GM04504 (cell line): ENCODE results near the gene CDH22.

Source experiments
- DNase-seq: peaks from one replicate; pipeline ENCODE4 v3.0.0-alpha.2; 2012; ENCODE audit warnings: low read depth

CDH22 gene

DNA sequence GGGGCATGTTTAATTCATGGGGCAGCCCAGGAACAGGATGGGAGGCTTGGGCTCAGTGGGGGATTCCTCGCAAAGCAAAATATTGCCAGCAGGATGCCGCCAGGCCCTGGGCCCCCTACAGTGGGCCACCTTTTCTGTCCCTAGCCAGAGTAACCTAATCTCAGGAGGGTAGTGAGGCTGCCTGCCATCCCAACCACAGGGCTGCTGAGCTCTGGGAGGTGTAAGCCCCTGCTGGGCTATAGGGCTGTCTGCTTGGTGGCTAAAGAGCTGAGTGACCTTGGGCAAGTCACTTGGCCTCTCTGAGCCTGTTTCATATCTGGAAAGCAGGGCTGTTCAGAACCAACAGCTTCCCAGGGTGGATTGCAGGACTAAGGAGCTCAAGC lies 35.7 kb upstream of the CDH22 start:
- DNase-seq = no peak

DNA sequence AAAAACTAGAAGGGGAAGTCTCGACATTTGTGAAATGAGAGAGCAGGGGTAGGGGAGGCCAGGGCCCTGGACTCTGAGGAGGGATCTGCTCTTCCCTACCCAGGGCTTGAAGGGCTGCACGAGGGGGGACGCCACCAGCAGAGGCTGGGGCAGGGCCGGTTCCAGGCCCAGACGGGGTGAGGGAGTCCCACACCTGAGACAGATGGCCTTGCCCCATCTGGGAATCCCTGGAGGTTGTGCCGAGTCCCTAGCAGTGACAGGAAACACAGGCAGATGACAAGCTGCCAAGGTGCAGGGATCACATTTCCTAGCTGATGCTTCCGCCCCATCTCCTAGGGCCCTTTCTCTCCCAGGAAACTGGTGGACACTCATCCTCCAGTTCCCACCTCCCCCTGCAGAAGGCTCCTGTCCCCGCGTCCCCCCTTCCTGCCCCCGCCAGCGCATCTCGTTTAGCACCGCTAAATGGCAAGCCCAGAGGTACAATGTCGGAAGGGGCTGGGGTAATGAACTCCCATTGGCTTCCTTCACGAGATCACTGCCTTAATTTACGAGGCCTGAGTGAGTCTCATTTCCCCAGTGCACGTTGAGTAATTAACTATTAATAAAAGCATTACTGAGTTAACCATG lies 35.2 kb upstream of the CDH22 start:
- DNase-seq = no peak

DNA sequence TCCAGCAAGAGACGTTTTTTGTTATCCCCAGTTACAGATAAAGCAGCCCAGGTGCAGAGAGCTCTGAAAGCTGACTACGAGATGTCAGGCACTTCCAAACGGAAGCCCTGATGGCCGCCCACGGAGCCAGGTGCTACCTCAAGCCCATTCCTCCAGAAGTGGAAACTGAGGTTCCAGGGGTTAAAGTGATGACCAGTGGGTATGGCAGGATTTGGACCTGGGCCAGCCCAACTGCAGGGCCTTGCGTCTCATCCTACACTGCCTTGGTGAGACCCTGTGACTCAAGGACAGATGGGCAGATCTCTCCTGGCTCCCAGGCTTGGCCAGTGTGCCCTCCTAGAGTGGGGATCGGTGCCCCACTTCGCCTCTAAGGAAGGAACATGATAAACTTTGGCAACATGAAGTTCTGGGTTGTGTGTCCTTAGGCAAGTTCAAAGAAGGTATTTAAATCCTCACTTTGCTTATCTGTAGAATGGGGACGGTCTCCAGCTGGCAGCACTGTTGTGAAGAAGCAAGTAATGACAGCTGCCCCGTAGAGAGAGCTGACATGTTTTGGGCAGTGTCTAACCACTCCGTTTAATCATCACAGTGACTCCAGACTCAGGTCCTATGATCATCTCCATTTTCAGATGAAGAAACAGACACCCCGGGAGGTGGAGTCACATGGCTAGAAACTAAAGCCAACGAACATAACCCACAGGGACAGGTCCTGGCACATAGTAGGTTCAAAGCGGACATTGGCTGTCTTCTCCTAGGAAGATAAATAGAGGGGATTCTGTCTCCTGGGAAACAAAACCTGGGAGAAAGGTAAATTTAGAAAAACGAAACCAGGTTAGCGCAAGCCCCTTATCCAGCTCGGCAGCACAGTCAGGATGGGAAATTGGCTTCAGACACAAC lies 34.4 kb upstream of the CDH22 start:
- DNase-seq = no peak

DNA sequence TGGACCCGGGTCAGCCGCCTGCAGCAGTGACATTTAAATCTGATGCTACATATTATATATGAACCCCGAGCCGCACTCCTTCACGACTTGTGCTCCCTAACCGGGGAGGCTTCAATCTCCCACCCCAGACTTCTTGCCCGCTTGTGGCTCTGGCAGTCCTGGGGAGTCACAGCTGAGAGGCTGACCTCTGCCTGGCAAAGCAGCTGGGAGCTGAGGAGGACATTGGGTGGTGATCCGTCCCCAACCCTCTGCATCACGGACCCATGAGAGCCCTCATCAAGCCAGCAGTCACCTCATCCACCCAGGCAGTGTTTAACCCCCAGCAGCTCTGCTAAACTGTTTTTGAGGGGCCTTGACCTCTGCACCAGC lies 33.7 kb upstream of the CDH22 start:
- DNase-seq = no peak

DNA sequence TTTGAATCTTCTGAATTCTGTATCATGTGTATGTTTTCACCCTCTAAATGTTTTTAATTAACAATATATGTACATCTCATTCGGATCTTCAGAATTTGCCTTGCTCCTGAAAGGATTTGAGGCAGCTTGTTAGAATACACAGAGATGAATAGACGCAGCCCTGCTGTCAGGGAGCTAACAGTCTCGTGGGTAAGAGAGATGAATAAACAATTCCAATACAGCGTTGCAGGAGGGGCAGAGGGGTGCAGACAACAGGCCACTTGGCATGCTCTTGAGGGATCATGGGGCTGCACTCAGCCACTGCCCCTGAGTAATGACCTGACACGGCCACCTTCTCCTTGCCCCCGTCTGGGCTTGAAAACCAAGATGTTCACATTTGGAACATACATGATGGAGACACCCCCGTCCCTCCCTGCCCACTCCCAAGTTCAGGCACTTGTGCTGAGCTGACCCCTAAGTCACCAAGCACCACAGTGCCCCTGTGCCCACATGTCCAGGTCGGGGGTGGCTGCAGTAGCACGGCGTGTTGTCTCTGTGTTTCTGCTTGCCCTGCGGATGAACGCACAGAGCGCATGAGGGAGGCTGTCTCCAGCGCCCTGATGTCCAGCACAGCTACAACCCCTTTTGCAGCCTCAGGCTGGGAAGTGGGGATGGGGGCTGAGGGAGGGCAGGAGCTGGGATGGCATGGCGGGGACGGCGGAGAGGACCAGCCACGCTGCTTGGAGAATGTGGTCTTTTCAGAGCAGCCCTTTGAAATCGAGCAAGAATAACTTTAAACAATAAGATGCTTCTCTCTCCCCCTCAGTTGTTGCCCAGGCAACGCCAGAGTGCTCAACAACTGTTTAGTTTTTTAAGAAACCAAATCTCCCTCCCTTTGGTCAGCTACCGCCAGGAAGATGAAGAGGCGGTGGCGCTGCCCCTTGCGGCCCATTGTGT lies 33.0 kb upstream of the CDH22 start:
- DNase-seq = no peak

DNA sequence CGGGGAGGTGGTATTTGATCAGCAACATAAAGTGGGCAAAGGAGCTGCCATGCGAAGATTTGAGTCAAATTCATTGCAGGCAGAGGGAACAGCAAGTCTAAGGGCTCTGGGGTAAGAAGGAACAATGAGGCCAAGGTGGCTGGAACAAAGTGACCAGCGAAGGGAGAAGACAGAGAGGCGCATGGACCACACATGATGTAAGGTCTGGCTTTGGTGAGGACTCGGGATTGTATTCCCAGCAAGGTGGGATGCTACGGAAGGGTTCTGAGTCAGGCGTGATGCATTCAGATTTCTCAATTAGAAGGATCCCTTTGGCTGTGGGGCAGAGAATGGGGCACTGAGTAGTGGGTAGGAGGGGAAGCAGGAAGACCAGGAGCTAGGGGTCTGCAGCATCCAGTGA lies 30.7 kb upstream of the CDH22 start:
- no peak for DNase-seq

DNA sequence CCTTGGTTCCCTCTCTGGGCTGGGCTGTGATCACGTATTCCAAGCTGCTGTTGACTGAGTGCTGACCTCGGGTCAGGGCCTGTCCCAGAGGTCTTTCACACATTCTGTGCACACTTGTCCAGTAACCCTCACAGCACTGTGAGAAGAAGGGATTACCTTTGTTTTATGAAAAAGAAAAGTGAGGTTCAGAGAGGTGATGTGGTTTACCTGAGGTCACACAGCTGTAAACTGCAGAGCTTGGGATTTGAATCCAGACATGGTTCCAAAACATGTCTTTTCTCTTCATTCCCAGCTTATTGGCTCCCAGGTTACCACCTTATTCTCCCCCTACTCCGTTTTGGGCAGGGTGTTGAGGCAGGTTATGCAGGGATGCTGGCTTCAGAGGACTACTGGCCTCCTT lies 28.4 kb upstream of the CDH22 start:
- no peak for DNase-seq

DNA sequence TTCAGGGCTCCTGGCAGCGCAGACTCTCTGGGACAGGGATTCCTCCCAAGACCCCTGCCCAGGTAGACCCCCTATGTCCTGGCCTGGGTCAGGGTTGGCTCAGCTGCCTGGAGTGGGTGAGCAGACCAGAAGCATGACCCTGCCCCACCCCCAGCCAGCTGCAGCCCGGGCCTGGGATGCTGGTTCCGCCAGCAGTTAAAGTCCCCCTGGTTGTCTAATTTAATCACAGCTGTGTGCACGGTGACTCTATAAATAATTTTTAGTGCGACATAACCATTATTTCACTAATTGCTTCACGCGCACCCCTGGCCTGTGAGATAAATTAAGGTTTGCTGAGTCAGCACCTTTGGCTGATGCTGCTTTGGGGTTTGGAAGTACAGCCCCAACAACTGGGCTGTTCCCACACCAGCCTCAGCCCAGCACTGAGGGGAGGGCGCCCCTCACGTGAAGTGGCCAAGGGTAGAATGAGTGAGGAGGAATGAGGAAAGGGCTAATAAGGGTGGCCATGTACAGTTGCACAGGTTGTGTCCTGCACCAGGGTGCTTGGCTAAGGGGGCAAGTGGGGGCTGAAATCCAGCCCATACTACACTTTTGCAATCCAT lies 26.1 kb upstream of the CDH22 start:
- no peak for DNase-seq

DNA sequence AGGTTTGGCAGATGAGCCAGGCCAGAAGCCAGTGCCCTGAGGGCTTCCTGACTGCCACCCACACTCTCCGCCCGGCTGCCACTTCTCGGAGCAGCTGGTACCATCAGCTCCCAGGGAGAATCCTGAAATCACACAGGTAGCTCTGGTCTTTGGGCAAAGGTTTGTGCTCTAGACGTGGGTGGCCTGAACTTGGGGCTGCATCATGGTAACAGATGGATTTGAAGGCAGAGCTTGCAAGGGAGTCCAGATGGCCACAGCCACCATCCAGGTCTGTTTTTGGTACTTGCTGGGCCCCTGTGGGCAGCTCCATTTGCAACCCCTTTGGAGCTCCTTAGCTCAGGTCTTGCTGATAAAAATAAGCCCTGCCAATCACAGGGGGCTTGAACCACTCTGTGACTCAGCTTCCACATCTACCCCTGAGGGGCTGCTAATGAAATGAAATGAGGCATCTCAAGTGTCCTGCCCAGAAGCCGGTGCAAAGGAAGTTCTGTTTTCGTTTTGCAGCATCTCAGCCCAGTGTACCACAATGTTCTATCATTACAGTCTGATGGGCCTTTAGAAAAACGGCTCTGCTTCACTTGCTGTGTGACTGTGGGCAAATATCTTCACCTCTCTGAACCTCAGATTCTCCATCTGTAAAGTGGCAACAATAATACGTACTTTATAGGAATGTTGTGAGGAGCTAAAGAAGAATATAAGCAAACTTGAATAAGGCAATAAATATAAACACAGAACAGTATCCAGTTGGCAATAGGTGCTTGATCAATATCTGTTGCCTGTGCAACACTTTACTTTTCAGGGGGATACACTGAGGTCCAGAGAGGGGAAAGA lies 25.1 kb upstream of the CDH22 start:
- DNase-seq = no peak

DNA sequence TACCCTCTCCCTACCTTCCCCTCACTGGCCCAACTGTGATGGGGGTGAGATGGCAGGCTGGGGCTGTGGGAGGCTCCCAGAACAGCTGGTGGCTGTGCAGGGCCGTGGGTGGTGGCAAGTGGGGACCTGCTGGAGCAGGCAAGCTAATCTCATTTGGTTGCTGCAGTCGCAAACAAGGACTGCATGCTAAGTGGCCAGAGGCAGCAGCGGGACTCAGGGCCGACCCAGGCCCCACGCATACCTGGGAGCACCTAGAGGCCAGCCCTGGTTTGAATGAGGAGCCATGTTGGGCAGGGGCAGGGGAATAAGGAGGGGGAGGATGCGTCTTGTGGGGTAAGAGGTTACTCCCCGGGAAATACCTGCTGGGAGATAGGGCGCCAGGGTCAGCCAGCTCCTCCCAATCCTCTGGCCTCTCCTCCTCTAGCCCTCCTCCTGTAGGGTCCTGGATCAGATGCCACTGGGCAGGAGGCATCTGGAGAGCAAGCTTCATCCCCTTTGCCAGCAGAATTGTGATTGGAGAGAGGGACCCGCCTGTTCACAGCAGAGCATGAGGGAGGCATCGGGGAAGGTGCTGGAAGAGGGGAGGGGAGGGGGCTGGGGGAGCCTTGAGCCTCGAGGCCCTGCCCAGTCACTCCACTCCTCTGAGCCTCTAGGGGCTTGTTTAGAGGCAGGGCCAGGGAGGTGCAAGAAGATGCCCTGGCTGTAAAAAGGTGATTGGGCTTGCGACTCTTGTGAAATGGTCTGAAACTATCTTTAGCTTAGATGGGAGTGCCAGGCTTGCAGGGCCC lies 24.3 kb upstream of the CDH22 start:
- no peak for DNase-seq

DNA sequence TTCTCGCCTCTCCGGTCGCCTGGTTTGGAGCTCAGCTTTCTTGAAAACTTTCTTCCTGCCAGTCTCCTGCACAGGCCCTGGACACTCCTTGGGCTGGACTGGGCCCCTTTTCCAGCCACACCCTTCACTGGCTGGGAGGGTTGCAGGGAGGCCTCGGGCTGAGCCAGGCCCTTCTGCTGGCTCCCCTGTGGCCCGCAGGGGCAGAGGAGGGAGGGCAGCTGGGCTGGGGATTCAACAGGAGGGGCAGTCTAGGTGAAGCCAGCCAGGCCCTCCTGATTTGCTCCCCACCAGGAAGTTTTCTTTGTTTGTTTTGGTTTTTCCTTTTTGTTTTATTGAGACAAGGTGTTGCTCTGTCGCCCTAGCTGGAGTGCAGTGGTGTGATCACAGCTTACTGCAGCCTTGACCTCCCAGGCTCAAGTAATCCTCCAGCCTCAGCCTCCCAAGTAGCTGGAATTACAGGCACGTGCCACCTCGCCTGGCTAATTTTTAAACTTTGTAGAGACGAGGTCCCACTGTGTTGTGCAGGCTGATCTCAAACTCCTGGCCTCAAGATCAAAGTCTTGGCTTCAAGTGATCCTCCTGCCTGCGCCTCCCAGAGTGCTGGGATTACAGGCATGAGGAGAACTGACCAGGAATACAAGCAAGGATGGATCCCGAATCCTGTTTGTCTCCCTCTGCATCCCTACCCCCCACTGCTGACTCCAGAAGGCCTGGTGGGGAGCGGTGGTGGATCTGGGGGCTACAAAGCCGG lies 23.5 kb upstream of the CDH22 start:
- no peak for DNase-seq

DNA sequence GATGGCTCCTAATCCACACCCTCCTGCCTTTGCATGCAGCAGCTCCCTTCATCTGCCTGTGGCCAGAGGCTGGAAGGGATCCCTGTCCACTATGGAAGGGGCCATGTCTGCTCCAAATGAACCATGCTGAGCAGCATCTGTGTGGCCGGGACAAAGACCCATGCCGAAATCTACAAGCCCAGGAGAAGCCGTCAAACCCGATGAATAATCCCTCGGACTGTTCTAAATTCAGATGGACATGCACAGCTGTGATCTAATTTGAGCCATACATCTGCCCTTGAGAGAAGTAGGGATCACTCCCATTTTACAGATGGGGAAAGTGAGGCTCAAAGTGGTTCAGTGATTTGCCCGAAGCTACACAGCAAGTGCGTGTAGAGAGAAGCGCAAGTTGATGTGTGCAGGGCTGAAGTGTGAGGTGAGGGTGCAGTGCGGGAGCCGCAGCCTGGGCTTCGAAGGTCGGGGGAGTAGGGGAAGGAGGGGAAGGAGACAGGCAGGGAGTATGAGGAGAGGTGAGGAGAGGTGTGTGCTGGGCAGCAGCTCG lies 22.6 kb upstream of the CDH22 start:
- DNase-seq = no peak

DNA sequence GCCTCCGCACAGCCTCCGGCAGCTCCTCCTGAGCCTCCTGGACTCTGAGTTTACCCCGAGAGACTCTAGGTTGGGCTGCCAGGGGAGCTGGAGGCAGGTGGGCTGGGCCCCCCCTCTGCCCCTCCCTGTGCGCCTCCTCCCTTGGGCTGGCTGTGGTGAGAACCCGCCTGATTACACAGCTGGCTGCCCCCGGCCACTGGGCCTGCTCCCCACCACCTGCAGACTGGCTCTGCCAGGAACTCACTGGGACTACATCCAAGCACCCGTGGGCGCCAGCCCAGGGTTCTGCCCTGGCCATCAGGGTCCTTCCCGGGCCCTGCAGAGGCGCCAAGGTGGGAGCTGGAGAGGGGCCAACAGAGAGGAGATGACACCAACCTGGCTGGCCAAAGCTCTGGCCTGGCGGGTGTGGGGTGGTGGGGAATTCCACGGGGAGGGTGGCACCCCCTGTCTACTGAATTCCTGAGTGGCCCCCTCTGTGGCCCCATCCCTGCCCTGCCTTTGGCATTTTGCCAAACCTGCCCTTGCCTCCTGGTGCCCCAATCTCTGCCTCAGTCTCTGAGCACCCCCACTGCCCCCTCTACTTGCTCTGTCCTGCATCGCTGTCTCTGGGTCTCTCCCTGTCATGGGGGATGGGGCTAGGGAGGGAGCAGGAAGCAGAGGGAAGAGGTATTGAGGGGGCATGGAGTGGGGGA lies 21.9 kb upstream of the CDH22 start:
- DNase-seq = no peak

DNA sequence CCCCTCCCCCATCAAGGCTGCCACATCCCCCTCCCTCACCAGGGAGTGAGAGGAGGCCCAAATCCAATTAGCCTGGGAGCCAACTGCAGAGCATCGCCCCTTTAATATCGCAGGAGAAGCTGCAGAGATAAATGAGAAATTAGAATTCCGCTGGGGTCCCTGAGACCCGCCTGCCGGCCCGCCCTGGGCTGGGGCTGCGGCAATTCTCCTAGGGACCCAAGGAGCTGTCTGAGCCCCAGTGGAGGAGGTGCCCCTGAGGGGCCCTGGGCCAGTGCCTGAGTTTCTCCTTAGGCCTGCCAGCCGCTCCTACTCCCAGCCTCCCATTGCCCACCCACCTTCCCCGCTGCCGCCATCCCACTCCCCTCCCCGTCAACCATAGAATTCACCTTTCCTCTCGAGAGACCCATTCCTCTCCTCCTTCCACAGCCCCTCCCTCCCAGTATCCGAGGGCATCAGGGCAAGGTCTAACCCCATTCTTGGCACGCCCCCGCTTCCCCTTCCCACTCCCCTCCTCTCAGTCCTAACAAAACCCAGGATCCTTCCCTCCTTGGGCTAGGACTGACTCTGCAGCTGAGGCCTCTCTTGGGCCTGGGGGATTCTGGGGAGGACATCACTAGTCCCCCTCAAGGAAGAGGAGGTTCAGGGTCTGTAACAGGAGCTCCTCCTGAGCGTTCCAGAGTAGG lies 20.0 kb upstream of the CDH22 start:
- no peak for DNase-seq

DNA sequence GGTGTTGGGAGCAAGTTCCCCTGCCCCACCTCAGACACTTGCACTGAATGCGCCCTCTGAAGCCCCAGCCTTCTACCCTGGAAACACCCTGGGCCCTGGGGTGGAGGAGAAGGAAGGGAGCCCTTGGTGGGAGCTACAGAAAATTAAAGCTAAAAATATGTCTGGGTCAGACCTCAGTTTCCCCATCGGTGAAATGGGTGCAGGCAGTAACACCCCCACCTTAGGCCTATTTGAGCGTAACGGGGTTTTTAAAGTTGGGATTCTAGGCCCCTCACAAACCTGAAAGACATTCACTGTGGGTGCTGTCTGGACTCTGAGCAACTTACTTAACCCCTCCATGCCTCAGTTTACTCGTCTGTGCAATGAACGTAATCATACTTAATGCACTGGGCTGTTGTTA lies 19.3 kb upstream of the CDH22 start:
- DNase-seq = no peak

DNA sequence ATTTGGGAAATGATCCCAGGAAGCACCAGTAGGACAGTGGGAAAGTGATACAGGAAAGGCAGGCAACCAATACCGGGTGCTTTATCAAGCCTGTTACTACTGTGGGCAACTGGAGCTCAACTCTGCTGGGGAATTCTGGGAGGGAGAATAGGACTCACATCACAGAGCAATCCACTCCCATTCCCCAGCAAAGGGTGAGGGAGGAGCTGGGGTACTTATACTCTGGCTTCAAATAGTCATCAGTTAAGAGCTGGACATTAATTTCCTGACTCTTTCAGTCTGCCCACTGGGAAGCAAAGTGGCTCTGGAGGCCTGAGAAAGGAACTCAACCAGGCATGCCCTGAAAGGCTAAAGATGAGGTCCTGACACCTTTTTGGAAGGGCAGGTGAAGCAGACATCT lies 17.5 kb upstream of the CDH22 start:
- DNase-seq = no peak

DNA sequence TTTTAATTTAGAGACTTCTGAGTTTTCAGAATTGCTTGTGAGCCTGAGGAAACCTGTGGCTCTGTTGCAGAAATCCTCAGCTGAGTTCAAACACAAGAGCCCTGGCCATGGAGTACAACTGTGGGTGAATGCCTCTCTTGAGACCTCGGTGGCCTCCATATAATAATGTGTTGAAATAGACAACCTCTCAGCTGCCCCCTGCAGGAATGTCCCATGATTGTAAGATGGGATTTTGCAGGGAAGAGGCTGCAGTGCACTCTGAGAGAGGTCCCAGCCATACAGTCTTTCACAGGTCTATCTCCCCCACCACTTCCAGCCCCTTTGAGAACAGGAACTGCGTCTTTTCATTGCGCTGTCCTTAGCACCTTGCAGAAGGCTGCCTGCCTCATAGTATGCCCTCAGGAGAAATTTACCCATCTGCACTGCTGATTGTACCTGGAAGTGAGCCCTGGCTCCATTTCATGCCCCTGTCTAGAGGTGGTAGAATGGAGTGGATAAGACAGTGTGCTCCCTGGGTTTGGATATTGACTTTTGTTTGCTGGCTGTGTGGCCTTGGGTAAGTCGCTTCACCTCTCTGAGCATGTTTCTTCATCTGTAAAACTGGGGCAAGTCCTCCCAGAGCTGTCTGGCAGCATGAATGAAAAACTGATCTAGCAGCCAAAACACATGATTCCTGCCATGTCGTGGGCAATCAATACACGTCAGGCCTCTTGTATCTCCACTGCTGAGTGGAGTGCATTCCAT lies 16.8 kb upstream of the CDH22 start:
- no peak for DNase-seq

DNA sequence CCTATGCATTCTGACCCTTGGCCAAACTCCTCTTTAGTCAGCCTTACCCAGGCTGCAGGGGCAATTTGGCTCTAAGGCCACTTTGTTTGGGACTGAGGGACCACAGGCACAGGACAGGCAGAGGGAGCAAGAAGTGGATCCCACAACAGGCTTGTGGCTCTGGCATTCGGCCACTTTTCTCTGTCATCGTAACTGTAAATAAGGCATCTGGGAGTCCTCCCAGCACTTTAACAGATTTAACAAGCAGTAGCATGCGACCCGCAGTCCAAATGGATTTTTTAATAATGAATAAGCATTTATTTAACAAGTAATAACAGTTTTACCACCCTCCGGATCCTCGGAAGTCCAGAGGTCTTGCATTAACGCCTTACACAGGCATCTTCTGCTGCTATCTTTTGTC lies 16.1 kb upstream of the CDH22 start:
- no peak for DNase-seq
